ENCODE measurements around the gene UBL4A. TPM values are rescaled to one million over a fixed set of nuclear protein-coding genes. Genes with fewer than 3 reads are reported as not detected.
A peak's percentile ranks its signal among the peaks of the same experiment; 100 is the strongest.

The UBL4A gene
- total RNA-seq, 2 donors from 2014 or later = 30.5 to 34.5 TPM

DNA sequence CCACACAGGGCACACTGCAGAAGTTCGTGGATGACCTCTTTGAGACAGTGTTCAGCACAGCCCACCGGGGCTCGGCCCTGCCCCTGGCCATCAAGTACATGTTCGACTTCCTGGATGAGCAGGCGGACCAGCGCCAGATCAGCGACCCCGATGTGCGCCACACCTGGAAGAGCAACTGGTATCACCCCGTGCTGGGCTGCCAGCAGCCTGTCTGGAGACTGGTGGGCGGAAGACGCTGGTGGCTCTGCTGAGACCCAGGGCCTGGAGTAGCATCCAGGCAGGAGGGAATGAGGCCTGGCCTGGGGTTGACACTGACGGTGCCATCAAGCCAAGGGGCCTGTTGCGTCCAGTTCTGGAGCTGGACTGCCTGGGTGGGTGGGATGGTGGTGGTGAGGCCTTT lies 16.0 kb downstream of the UBL4A start:
- intact Hi-C loops (cut with DNase I, micrococcal nuclease) = no loop called here
- DNase-seq (no peak), ATAC-seq (no peak)

DNA sequence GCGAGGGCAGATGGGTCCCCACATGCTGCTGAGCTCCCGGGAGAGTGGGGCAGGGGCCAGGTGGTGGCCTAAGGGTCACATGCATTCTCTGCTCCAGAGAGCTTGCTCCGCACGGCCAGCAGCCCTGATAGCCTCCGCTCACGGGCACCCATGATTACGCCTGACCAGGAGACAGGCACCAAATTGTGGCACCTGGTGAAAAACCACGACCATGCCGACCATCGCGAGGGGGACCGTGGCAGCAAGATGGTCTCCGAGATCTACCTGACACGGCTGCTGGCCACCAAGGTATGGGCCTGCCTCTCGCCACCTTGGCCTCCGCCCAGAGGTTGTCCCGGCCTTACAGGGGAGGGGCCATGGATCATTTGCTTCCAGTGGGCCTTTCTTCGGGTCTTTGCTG lies 16.5 kb downstream of the UBL4A start:
- ATAC-seq = no peak
- DNase-seq = no peak
- intact Hi-C loops (cut with DNase I, micrococcal nuclease) = no loop called here

DNA sequence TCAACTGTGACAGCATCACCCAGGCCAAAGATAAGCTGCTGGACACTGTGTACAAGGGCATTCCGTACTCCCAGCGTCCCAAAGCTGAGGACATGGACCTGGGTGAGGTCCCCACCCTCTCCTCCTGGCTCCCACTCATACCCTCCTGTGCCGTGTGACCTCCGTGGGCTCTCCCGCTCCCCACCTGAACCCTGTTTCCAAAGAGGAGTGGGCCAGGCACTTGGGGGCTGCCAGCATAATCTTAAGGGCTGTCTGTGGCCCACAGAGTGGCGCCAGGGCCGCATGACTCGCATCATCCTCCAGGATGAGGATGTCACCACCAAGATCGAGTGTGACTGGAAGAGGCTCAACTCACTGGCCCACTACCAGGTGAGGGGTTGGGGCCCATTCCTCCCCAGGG lies 17.3 kb downstream of the UBL4A start:
- DNase-seq (no peak), ATAC-seq (no peak)
- intact Hi-C loops (cut with DNase I, micrococcal nuclease) = no loop called here

DNA sequence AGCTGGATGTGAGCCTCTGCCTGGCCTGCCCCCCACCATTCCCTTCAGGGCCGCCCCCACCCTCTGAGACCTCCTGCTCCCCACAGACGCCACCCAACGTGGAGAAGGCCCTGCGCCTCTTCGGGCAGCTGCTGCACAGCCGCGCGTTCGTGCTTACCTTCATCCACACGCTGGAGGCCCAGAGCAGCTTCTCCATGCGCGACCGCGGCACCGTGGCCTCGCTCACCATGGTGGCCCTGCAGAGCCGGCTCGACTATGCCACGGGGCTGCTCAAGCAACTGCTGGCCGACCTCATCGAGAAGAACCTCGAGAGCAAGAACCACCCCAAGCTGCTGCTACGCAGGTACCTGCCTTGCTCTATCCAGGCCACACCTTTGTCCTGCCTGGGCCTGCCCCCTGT lies 18.2 kb downstream of the UBL4A start:
- ATAC-seq = no peak
- no peak for DNase-seq
- intact Hi-C loops (cut with DNase I, micrococcal nuclease) = no loop called here

DNA sequence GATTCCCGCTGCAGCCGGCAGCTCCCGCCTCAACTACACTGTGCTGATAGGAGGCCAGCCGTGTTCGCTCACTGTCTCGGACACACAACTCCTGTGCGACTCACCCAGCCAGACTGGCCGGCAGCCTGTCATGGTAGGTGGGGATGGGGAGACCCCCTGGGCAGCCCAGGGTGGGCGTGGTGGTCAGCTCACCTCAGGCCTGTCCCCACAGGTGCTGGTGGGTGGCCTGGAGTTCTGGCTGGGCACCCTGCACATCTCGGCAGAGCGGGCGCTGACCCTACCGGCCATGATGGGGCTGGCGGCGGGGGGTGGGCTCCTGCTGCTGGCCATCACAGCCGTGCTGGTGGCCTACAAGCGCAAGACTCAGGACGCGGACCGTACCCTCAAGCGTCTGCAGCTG lies 18.9 kb downstream of the UBL4A start:
- DNase-seq (no peak), ATAC-seq (no peak)
- intact Hi-C loops (cut with DNase I, micrococcal nuclease) = no loop called here

DNA sequence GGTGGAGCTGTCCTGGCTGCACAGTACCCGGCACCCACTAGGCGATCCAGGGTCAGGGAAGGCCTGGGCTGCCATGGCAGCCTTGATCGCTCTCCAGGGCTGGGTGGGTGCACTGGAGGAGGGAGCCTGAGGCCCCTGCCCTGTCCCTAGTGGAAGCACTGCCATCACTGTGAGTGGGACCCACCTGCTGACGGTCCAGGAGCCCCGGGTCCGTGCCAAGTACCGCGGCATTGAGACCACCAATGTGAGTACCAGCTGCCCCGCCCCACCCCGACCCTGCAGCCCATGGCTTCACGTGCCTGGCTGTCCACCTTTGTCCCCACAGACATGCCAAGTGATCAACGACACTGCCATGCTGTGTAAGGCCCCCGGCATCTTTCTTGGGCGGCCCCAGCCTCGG lies 19.5 kb downstream of the UBL4A start:
- DNase-seq (no peak), ATAC-seq (no peak)
- intact Hi-C loops (cut with DNase I, micrococcal nuclease) = no loop called here

DNA sequence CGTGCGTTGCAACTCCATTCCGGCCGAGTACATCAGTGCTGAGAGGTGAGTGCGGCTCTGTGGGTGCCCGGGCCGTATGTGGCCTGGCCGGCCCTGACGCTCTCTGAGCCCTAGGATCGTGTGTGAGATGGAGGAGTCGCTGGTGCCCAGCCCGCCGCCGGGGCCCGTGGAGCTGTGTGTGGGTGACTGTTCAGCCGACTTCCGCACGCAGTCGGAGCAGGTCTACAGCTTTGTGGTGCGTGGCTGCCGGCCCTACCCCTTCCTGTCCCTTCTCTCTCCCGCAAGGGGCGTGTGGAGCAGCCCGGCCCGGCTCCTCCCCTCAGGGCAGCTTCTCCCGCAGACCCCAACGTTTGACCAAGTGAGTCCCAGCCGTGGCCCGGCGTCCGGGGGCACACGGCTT lies 20.4 kb downstream of the UBL4A start:
- DNase-seq = no peak
- ATAC-seq = no peak
- intact Hi-C loops (cut with DNase I, micrococcal nuclease) = no loop called here

DNA sequence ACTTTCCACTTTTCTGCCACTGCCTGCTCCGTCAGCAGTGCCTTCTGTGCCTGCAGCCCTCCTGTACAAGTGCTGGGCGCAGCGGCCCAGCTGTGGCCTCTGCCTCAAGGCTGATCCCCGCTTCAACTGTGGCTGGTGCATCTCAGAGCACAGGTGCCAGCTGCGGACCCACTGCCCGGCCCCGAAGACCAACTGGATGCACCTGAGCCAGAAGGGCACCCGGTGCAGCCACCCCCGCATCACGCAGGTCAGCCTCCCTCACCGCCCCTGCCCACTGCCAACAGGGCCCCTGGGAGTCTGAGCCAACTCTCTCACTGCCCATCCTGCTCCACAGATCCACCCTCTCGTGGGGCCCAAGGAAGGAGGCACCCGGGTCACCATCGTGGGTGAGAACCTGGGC lies 20.8 kb downstream of the UBL4A start:
- DNase-seq (no peak), ATAC-seq (no peak)

DNA sequence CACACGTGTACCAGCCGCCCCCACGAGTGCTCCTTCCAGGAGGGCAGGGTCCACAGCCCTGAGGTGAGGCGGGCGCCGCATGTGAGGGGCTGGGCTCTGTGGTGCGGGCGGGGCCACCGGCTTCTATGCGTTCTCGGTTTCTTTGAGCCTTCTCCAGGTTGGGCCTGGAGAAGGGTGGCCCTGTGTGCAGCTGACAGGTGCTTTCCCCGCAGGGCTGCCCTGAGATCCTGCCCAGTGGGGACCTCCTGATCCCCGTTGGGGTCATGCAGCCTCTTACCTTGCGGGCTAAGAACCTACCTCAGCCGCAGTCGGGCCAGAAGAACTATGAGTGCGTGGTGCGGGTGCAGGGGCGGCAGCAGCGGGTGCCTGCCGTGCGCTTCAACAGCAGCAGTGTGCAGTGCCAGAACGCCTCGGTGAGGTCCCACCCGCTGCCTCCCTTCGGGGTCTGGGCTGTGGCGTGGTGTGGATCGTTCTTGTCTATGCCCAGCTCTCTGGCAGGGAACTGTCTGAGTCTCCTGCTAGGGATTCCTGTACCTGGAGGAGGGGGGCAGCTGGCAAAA lies 21.5 kb downstream of the UBL4A start:
- no peak for ATAC-seq
- DNase-seq = no peak
- intact Hi-C loops (cut with DNase I, micrococcal nuclease) = no loop called here

More for the DNA sequence above, 20.8 kb downstream of the UBL4A start:
- intact Hi-C loops (cut with DNase I, micrococcal nuclease) = no loop called here

DNA sequence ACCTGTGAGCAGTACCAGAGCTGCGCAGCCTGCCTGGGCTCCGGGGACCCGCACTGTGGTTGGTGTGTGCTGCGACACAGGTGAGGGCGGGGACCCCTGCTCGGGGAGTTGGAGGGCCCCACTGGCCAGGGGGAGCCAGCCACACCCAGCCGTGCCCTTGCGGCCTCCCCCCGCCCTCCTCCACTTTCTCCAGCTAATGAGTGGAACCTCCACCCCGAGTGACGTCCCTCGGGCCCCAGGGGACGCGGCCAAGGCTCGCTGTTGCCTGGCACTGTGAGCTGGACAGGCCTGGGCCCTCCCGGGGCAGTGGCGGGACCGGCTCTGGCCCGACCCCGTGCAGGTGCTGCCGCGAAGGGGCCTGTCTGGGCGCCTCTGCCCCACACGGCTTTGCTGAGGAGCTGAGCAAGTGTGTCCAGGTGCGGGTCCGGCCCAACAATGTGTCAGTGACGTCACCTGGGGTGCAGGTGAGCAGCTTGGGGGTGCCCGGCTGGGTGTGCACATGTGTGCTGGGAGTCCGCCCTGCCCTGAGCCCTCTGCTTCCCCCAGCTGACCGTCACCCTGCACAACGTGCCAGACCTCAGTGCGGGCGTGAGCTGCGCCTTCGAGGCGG lies 22.7 kb downstream of the UBL4A start:
- DNase-seq (no peak), ATAC-seq (no peak)
- intact Hi-C loops (cut with DNase I, micrococcal nuclease) = no loop called here

DNA sequence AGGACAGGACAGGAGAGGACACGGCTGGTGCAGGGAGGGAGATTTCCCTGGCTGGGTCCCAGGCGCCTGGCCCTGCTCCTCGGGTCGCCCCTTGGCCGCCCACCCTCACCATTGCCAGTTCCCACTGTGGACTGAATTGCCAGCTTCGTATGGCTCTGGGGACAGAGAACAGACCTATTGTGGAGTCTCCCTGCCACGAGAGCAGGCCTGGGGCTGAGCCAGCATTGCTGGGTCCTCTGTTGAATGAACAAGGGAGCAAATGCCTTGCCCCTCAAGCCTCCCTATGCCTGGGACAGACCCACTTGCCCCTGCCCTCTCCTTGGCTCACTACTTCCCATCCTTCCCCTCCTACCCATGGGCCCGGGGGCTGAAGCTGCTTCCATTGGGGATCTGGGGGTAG lies 24.0 kb downstream of the UBL4A start:
- DNase-seq (no peak), ATAC-seq (no peak)
- intact Hi-C loops (cut with DNase I, micrococcal nuclease) = no loop called here

DNA sequence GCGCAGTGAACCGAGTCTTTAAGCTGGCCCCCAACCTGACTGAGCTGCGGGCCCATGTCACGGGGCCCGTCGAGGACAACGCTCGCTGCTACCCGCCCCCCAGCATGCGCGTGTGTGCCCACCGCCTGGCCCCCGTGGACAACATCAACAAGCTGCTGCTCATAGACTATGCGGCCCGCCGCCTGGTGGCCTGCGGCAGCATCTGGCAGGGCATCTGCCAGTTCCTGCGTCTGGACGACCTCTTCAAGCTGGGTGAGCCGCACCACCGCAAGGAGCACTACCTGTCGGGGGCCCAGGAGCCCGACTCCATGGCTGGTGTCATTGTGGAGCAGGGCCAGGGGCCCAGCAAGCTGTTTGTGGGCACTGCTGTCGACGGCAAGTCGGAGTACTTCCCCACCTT lies 26.1 kb downstream of the UBL4A start:
- intact Hi-C loops (cut with DNase I, micrococcal nuclease) = no loop called here
- ATAC-seq (no peak), DNase-seq (no peak)

DNA sequence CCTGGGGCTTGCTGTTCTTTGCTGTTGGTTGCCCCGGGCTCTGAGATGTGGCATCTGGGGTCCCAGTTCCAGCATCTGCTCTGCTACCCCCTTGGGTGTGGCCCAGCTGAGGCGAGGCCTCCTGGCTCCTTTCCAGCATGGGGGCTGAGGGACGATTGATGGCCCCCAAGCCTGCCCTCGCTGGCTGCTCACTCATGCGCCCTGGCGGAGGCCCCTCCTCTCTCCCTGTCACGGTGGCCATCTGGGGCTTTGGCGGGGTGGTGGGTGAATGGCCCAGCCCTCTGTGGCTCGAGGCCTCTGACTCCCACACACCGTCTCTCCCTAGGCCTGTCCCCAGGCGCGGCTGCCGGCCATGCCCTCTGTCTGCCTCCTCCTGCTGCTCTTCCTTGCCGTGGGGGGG lies 26.6 kb downstream of the UBL4A start:
- no peak for DNase-seq
- intact Hi-C loops (cut with DNase I, micrococcal nuclease) = no loop called here
- ATAC-seq = no peak

DNA sequence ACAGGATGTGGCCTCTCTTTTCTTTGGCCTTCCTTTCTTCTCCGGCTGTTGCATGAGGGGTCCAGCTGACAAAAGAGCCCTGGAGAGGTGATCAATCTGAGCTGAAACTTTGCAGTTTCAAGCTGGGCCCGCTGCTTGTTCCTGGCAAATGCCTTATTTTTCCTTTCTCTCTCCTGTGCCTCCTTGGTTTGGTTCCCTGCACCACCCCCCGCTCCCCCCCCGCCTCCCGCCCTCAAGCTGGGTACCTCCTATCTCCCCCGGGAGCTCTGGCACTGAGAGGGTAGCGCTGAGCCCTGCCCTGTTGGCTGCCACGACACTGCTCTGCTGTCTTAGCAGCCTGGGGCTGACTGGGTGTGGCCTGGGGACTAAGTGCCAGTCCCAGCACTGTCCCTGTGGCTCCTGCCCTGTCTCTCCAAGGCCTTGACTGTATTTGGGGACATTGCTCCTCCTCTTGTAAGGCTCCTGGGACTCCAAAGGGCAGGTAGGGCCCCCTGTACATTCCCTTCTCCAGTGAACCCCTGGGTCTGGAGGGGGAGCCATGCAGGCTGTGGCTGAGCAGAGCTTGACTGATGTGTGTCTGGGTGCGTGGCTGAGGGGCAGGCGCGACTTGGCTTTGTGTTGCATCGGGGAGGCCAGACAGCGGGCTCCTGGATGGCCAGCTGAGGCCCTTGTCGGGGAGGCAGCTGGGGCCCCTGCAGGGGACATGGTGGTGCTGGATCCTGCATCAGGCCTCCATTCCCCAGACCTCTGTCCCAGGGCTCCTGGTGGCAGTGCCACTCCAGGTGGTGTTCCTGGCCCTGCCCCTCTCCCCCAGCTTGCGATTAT lies 27.2 kb downstream of the UBL4A start:
- intact Hi-C loops (cut with DNase I, micrococcal nuclease) = no loop called here
- ATAC-seq = peak; percentile 80
- peak; percentile 67 to 69 for DNase-seq

DNA sequence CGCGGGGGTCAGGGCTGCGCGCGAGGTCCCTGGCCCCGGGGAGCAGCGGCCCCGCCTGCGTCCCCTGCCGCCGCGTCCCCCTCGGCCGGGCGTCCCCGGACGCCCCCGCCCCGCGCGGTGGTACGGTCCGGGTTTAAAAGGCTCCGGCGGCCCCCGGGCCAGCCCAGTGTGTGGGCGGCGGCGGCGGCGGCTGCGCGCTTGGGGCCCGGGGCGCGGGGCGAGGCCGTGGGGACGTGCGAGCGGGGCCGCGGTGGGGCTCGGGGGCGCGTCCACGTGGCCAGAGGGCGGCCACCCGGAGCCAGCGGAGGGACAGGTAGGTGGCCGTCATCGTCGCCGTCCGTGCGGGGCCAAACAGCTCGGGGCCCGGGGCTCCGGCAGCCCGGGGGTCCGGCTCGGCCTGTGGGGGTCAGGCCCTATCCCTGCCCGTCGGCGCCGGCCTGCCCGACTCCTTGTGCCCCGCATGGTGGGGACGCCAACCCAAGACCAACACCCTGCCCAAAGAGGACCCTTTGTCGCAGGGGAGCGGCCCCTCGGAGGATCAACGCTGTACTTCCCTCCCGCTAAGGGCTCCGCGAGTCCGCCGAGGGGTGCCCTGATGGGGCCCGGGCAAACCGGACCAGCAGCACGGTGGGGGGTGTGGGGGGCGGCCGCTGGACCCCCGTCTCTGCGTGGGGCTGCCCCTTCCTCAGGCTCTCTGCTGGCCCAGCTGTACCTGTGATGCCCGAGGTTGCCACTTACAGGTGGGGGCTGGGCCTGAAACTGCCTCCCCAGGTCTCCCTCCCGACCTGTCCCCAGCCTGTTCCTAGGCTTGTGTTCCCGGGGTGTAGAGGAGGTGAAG lies 28.1 kb downstream of the UBL4A start, which contains the start of gene PLXNA3:
PLXNA3 (plus strand) TSS at position 166 of the 838 bp plus-strand sequence. CDS start 1,903 bp downstream, outside the sequence.
- intact Hi-C loops (cut with DNase I, micrococcal nuclease) = no loop called here
- DNase-seq = peak in 1 of 2 donors; percentile 64
- ATAC-seq = peak; percentile 63

DNA sequence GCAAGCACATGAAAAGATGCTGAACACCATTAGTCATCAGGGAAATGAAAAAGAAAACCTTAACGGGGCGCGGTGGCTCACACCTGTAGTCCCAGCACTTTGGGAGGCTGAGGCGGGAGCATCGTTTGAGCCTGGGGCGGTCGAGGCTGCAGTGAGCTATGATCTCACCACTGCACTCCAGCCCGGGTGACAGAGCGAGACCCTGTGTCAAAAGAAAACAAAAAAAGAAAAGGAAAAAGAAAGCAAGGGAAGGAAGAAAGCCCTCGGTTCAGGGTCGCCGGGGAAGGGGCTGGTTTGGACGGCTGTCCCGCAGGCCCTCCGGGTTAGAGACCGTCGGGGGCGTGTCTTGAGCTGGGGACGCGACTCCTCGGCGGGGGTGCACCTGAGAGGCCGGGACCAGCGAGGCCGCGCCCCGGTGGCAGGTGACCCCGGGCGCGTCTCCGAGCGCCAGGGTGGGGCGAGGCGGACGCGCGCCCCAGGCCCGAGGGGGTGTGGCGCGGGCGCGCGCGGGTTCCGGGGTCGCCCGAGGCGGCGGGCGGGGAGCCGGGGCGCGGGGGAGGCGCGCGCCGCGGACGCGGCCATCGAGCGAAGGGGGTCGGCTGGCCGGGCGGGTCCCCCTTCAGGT lies 28.8 kb downstream of the UBL4A start:
- intact Hi-C loops (cut with DNase I, micrococcal nuclease) = no loop called here
- peak; percentile 62 to 71 for DNase-seq

DNA sequence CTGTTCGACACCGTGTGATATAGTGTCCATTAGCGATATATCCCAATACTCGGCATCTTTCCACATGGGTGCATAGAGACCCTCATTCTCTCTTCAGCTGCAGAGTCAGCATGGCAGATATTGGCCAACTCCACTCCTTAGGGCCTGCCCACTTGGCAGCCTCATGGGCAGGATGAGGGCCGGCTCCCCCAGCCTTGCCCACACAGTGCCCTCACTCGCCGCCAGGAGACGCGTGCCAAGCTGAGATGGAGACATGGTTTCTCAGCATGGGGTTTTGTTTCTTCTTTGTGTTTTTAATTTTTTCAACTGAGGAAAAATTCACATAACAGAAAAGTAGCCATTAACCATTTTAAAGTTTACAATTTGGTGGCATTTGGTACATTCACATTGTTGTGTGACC lies 33.6 kb downstream of the UBL4A start:
- ATAC-seq = no peak

More for the DNA sequence above, 28.8 kb downstream of the UBL4A start:
- ATAC-seq = peak; percentile 82

DNA sequence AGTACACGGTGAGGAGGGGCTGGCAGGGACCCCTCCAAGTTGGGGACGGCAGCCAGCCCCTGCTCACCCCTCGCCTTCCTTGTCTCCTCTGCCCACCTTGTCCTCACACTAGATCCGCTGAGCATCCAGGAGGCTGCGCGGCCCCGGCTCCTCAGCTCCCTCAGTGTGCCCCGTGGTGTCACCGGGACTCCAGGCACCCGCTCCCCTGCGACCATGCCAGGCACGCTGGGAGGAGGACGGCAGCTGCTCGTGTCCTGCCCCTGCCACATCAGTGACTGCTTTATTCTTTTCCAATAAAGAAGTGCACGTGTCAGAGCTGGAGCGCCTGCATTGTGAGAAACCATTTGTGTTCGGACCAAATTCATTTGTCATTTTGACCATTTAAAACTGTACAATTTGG lies 36.1 kb downstream of the UBL4A start:
- ATAC-seq = no peak
- no peak for DNase-seq
- intact Hi-C loops (cut with DNase I, micrococcal nuclease) = no loop called here

More for the DNA sequence above, 33.6 kb downstream of the UBL4A start:
- intact Hi-C loops (cut with DNase I, micrococcal nuclease) = no loop called here
- DNase-seq = no peak

DNA sequence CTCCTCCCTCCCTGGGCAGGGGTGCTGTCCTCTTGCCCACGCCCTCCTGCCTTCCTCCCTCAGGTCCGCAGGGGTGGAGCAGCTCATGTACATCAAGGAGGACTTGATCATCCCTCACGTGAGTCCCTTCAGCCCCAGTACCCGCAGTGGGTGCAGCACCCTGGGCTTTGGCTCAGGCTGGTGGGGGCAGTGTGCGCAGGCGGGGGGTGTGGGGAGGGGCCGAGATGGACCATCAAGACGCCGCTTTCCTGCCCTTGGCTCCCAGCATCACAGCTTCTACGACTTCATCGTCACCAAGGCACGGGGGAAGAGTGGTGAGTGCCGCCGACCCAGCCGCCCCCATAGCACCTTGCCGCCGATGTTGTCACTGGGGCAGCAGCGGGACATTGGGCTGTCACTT lies 36.8 kb downstream of the UBL4A start:
- intact Hi-C loops (cut with DNase I, micrococcal nuclease) = no loop called here
- DNase-seq (no peak), ATAC-seq (no peak)
